Measurements from ENCODE around the gene DPF3.

Gene DPF3

GRCh38 chr14:72880164-72880563, 13.7 kb downstream of the DPF3 start:
- no peak for TF ChIP-seq GATA3 (IDR thresholded peaks at IDR 0.05; ENCODE audit: low read depth, low read length)
- no peak for TF ChIP-seq GATA2 (IDR thresholded peaks at IDR 0.05; ENCODE audit: low read depth, low read length)

GRCh38 chr14:72879431-72879830, 14.5 kb downstream of the DPF3 start:
- TF ChIP-seq GATA3 (IDR thresholded peaks at IDR 0.05; ENCODE audit: low read depth, low read length) (no peak), GATA2 (IDR thresholded peaks at IDR 0.05; ENCODE audit: low read depth, low read length) (no peak)

GRCh38 chr14:72878746-72879145, 15.2 kb downstream of the DPF3 start:
- no peak for TF ChIP-seq GATA3 (IDR thresholded peaks at IDR 0.05; ENCODE audit: low read depth, low read length)
- no peak for TF ChIP-seq GATA2 (IDR thresholded peaks at IDR 0.05; ENCODE audit: low read depth, low read length)

- no peak for TF ChIP-seq GATA2 (IDR thresholded peaks at IDR 0.05; ENCODE audit: low read depth, low read length)
- TF ChIP-seq GATA3 (IDR thresholded peaks at IDR 0.05; ENCODE audit: low read depth, low read length), result no peak
Observed at GRCh38 chr14:72876710-72877063, 17.2 kb downstream of the DPF3 start.

GRCh38 chr14:72876005-72876709, 17.7 kb downstream of the DPF3 start:
- TF ChIP-seq GATA3 (IDR thresholded peaks at IDR 0.05; ENCODE audit: low read depth, low read length) (no peak), GATA2 (IDR thresholded peaks at IDR 0.05; ENCODE audit: low read depth, low read length) (no peak)

GRCh38 chr14:72869407-72870329, 24.2 kb downstream of the DPF3 start:
- TF ChIP-seq GATA2 (IDR thresholded peaks at IDR 0.05; ENCODE audit: low read depth, low read length) (no peak), GATA3 (IDR thresholded peaks at IDR 0.05; ENCODE audit: low read depth, low read length) (no peak)

GRCh38 chr14:72868500-72868899, 25.4 kb downstream of the DPF3 start:
- TF ChIP-seq GATA2 (IDR thresholded peaks at IDR 0.05; ENCODE audit: low read depth, low read length) (no peak), GATA3 (IDR thresholded peaks at IDR 0.05; ENCODE audit: low read depth, low read length) (no peak)

- TF ChIP-seq GATA3 (IDR thresholded peaks at IDR 0.05; ENCODE audit: low read depth, low read length), result no peak
- TF ChIP-seq GATA2 (IDR thresholded peaks at IDR 0.05; ENCODE audit: low read depth, low read length), result no peak
Observed at GRCh38 chr14:72864712-72865365, 29.1 kb downstream of the DPF3 start.

GRCh38 chr14:72863216-72864006, 30.5 kb downstream of the DPF3 start:
- TF ChIP-seq GATA2 (IDR thresholded peaks at IDR 0.05; ENCODE audit: low read depth, low read length) (no peak), GATA3 (IDR thresholded peaks at IDR 0.05; ENCODE audit: low read depth, low read length) (no peak)

- TF ChIP-seq GATA3 (IDR thresholded peaks at IDR 0.05; ENCODE audit: low read depth, low read length) (no peak), GATA2 (IDR thresholded peaks at IDR 0.05; ENCODE audit: low read depth, low read length) (no peak)
Observed at GRCh38 chr14:72856530-72857266, 37.2 kb downstream of the DPF3 start.

- TF ChIP-seq GATA2 (IDR thresholded peaks at IDR 0.05; ENCODE audit: low read depth, low read length) (no peak), GATA3 (IDR thresholded peaks at IDR 0.05; ENCODE audit: low read depth, low read length) (no peak)
Observed at GRCh38 chr14:72855913-72856312, 38.0 kb downstream of the DPF3 start.

GRCh38 chr14:72852194-72852593, 41.7 kb downstream of the DPF3 start:
- TF ChIP-seq GATA2 (IDR thresholded peaks at IDR 0.05; ENCODE audit: low read depth, low read length), result no peak
- no peak for TF ChIP-seq GATA3 (IDR thresholded peaks at IDR 0.05; ENCODE audit: low read depth, low read length)

- TF ChIP-seq GATA2 (IDR thresholded peaks at IDR 0.05; ENCODE audit: low read depth, low read length) (no peak), GATA3 (IDR thresholded peaks at IDR 0.05; ENCODE audit: low read depth, low read length) (no peak)
Observed at GRCh38 chr14:72851635-72852034, 42.3 kb downstream of the DPF3 start.
